Spinal cord (tissue), 10 donors: ENCODE measurements around the gene FBXO36. TPM values are rescaled to one million over a fixed set of nuclear protein-coding genes. Genes with fewer than 3 reads are reported as not detected.
"Not testable (repeated sequence)": the region's sequence is repeated elsewhere in the genome, so short reads cannot be mapped to it uniquely, and the experiment has no call there.

ENCODE experiments used
- DNase-seq, 6 donors: peaks; one replicate each; pipeline versions ENCODE4 v3.0.0 to v3.0.0-alpha.2; 2013 to 2015; ENCODE audit warnings: low spot score in 6 of 6, low read depth in 4 of 6
- H3K27ac ChIP-seq: one replicate; pipeline ENCODE4 v1.5.1; 2013; ENCODE audit warnings: low read depth, low read length, control low read depth
- H3K27me3 ChIP-seq: one replicate; pipeline ENCODE4 v1.6.1; 2013; ENCODE audit warnings: low read length; ENCODE audit not compliant: control insufficient read depth, insufficient read depth
- H3K36me3 ChIP-seq: one replicate; pipeline ENCODE4 v1.6.1; 2013; ENCODE audit warnings: low read length; ENCODE audit not compliant: control insufficient read depth, insufficient read depth
- H3K4me1 ChIP-seq: one replicate; pipeline ENCODE4 v1.6.1; 2013; ENCODE audit warnings: low read length; ENCODE audit not compliant: control insufficient read depth, insufficient read depth
- H3K4me3 ChIP-seq: one replicate; pipeline ENCODE4 v1.5.1; 2013; ENCODE audit warnings: low read depth, low read length, control low read depth
- H3K9me3 ChIP-seq: one replicate; pipeline ENCODE4 v1.6.1; 2013; ENCODE audit warnings: low read length; ENCODE audit not compliant: control insufficient read depth, insufficient read depth
- whole genome bisulfite sequencing: methylation state at CpG from one replicate; pipeline ENCODE4 v1.1.5; 2013; ENCODE audit warnings: missing lambda C conversion rate; ENCODE audit not compliant: insufficient coverage; 5-methylcytosine and 5-hydroxymethylcytosine counted together
- polyA plus RNA-seq, 2 donors: library from polyadenylated mRNA; unstranded; fragments of 120-200 nt; gene quantifications; one replicate each; pipeline ENCODE4 v1.2.1, GENCODE V29; 2013; ENCODE audit not compliant: insufficient read length in 2 of 2
- total RNA-seq, 2 donors: library from RNA; depleted of rRNA in 1 of 2; stranded (reverse); fragments of 120-200 nt in 1 of 2; fragments of >200 nt in 1 of 2; gene quantifications; one replicate each; pipeline versions ENCODE4 v1.2.3 to v1.2.4, GENCODE V29; 2013 to 2014
- donor health status: healthy.

FBXO36 gene
- total and polyA plus RNA-seq, 4 donors = 6.8 to 10.6 (median 9.3) TPM

GRCh38 chr2:229909090-229909489, 13.2 kb upstream of the FBXO36 start:
- WGBS = 100% methylated on average over 1 of the region's 2 CpGs

DNA sequence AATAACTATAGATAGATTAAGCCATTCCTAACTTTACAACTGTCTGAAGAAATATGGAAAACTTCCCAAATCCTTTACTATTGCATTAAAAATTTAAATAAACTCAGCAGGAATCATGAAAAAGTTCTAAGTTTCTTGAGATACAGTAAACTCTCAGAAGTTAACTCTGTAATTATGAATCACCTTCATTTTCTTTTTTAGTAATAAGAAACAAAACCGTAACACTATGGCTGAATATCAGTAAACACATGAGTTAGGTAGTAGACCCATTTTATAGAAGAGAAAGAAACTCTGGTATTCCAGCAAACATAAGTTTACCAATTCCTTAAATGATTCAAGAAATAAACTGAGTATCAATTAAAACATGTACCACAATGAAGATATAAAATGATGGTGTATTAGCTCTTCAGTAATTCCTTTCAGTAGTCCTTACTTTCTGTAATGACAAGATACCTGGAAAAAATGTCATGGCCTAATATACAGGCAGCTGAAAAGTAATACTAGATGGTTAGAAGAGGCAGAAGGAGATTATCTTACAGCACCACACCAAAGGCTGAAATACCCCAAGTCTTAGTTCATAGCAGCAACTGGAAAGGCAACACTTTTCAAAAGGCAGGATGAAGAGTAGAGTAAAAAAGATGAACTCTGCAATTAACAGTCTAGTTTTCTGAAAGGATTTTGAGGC, 12.0 kb upstream of the FBXO36 start:
- no CpG with 5 or more reads among the region's 1 CpG for WGBS
- Histone ChIP-seq H3K4me3 (no peak overlapping the region), H3K36me3 (peaks cover 12% of the 10 kb centered on the region), H3K4me1 (no peaks in the 10 kb centered on the region), H3K27me3 (no peaks in the 10 kb centered on the region), H3K9me3 (no peaks in the 10 kb centered on the region), H3K27ac (no peak overlapping the region)
- no peak for DNase-seq

More at GRCh38 chr2:229909090-229909489, 13.2 kb upstream of the FBXO36 start:
- Histone ChIP-seq H3K9me3 (no peaks in the 10 kb centered on the region), H3K27ac (no peak overlapping the region), H3K4me3 (no peak overlapping the region), H3K4me1 (no peaks in the 10 kb centered on the region), H3K36me3 (peaks cover 10% of the 10 kb centered on the region), H3K27me3 (no peaks in the 10 kb centered on the region)
- DNase-seq = no peak

DNA sequence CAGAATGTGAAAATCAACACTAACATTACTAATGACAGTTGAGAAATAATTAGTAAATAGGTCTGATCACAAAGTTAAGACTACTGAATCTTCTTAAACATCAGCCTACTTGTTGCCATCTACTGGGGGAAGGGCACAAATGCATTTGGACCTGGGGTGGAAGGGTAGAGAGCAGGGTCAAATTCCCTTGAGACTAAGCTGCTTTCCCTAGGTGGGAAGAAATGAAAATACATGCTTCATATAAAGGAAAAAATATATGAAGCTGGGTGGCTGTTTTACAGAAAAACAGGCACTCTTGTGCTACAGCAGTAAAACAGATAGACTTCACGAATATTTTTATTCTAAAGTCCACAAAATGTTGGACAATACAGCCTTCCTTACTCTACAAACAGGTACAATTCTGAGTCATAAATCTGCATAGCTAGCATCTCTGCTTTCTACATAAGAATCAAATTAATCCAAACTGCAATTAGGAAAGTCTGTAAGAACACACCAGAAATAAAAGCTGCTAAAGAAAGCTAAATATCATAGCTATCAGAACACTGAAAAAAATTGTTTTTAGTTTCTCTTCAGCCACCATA, 11.4 kb upstream of the FBXO36 start:
- 100% methylated on average over 1 of the region's 1 CpG for WGBS
- Histone ChIP-seq H3K9me3 (no peaks in the 10 kb centered on the region), H3K27me3 (no peaks in the 10 kb centered on the region), H3K4me1 (no peaks in the 10 kb centered on the region), H3K36me3 (peaks cover 12% of the 10 kb centered on the region), H3K27ac (no peak overlapping the region), H3K4me3 (no peak overlapping the region)
- peak in 1 of 6 donors; percentile 4 for DNase-seq

DNA sequence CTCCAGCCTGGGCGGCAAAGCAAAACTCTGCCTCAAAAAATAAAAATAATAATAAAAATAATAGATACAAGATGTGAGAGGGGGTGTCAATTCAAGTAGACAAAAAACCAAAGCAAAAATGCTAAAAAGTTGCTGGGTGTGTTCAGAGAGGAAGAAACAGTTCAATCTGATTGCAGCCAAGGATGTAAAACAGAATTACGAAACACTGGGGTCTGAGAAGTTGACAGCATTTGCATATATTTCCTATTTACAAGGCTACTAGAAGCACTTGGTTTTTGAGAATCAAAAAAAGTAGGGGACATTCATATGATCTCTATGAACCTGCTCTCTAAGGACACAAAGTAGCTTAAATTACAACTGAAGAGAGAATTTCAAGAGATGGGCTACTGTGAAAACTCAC, 8.1 kb upstream of the FBXO36 start:
- Histone ChIP-seq H3K27me3 (no peaks in the 10 kb centered on the region), H3K9me3 (no peaks in the 10 kb centered on the region), H3K4me3 (no peak overlapping the region), H3K27ac (no peak overlapping the region), H3K36me3 (peaks cover 9% of the 10 kb centered on the region), H3K4me1 (peaks cover 2% of the 10 kb centered on the region)
- no CpG with 5 or more reads among the region's 2 CpGs for WGBS
- DNase-seq = no peak

- WGBS = 95% methylated on average over 3 of the region's 5 CpGs
- Histone ChIP-seq H3K36me3 (peaks cover 7% of the 10 kb centered on the region), H3K4me3 (no peak overlapping the region), H3K27me3 (no peaks in the 10 kb centered on the region), H3K27ac (no peak overlapping the region), H3K4me1 (peaks cover 6% of the 10 kb centered on the region), H3K9me3 (no peaks in the 10 kb centered on the region)
- DNase-seq = no peak
Observed at GRCh38 chr2:229917793-229918192, 4.5 kb upstream of the FBXO36 start.

GRCh38 chr2:229920011-229920641, 2.2 kb upstream of the FBXO36 start:
- Histone ChIP-seq H3K4me3 (peak overlapping the region; percentile 93), H3K27me3 (no peaks in the 10 kb centered on the region), H3K9me3 (no peaks in the 10 kb centered on the region), H3K36me3 (peaks cover 5% of the 10 kb centered on the region), H3K27ac (peak overlapping the region; percentile 99), H3K4me1 (peaks cover 13% of the 10 kb centered on the region)
- 0% methylated on average over 17 of the region's 20 CpGs for WGBS
- DNase-seq = peak in 2 of 6 donors; percentile 9 to 27

DNA sequence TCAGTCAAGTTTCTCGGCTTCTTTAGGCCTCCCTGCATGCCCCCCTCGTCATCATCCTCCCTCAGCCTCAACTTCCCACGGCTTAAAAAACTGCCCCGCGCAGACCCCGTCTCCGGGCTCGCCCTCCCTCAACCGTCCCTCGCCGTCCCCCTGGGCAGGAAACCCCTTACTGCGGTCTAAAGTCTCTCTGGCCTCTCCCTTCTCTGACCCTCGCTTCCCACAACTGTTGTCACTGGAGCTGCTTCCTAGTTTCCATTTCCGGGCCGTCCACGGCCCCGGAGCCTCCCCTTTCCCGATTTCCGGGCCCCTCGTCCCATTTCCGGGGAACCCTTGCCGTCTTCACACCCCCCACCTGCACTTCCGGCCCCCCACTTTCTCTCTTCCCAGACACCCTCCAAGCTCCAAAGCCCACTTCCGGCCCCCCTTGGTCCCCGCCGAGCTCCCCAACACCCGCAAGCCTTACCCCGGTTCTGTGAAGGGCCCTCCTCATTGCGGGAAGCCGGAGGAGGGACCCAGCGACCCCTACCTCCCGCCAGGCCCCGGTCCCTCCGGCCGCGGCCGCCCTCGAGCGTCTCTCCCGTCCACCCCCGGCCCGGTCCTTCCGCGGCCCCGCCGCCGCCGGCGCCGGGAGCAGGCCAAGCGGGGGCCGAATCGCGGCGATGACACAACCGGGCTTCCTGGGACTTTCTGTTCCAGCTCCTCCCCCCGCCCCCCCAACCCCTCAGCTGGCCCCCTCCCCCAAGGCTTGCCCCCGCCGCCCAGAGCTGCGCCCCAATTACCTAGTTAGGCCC, 1.0 kb upstream of the FBXO36 start:
- peak; percentile 36 to 94 (median 62) for DNase-seq
- under 1% methylated on average over 55 of the region's 60 CpGs for WGBS

DNA sequence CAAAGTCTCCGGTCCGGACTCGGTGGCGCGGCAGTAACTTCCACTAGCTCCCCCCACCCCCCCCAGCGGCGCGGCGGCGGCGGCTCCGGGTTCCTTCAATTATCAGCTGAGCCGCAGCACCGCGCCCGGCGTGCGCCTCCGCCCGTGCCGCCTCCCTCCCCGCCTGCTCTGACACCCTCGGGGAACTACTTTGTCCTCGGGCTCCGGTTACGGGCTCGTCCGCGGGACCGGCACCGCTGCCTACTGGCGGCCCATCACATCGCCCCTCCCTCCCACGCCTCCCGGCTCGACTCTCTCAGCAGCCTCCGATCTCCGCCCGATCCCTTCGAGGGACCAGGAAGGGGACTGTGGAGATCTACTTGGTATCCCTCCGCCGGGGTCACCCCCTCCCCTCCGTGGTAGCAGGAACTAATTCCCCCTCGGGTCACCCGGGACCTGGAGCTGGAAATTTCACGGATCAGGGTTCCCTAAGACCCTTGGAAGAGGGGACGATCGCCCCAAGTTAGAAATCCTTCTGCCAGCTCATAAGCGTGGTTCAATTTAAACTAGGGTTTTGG, 333 bp upstream of the FBXO36 start, which contains the start of gene TRIP12:
TSS of gene TRIP12 (minus strand) at position 118 of the 557 bp plus-strand sequence. CDS start 41,930 bp downstream, outside the sequence.
- peaks cover 13% of the 10 kb centered on the region for H3K4me1 ChIP-seq
- DNase-seq = peak; percentile 92 to 99 (median 95)
- no peaks in the 10 kb centered on the region for H3K9me3 ChIP-seq
- peak within 1 kb of the TSS; percentile 99 for H3K27ac ChIP-seq
- WGBS = under 1% methylated on average over 49 of the region's 49 CpGs
- peaks cover 5% of the 10 kb centered on the region for H3K36me3 ChIP-seq
- peak within 1 kb of the TSS; percentile 93 for H3K4me3 ChIP-seq
- H3K27me3 ChIP-seq = no peaks in the 10 kb centered on the region

More for the DNA sequence above, 1.0 kb upstream of the FBXO36 start:
- Histone ChIP-seq H3K9me3 (no peaks in the 10 kb centered on the region), H3K4me1 (peaks cover 13% of the 10 kb centered on the region), H3K27me3 (no peaks in the 10 kb centered on the region), H3K36me3 (peaks cover 5% of the 10 kb centered on the region), H3K27ac (peak overlapping the region; percentile 99), H3K4me3 (peak overlapping the region; percentile 93)

- not testable (repeated sequence) for H3K4me3 ChIP-seq, H3K27me3 ChIP-seq, H3K9me3 ChIP-seq, DNase-seq, H3K36me3 ChIP-seq, H3K27ac ChIP-seq
- WGBS = 93% methylated on average over 3 of the region's 10 CpGs
- H3K4me1 ChIP-seq = peaks cover 11% of the 10 kb centered on the region
Observed at GRCh38 chr2:229924541-229924940, 2.2 kb downstream of the FBXO36 start.
